HCT116 (cell line): ENCODE results near the gene OR4A15.

Experiments
- ATF3 ChIP-seq: IDR thresholded peaks from 2 replicates; pipeline ENCODE4 v1.6.1; 2012
- CEBPB ChIP-seq: IDR thresholded peaks from 2 replicates; pipeline ENCODE4 v1.6.1; 2012; ENCODE audit warnings: low read depth
- CTCF ChIP-seq, 3 experiments: fragments of 200-600 bp in 1 of 3; sonication (generic) in 1 of 3; IDR thresholded peaks in 2 of 3; conservative IDR thresholded peaks in 1 of 3; 2 replicates each; pipeline ENCODE4 v1.5.1; 2012 to 2017; ENCODE audit warnings: low read depth in 2 of 3, low read length in 2 of 3, antibody characterized with exemption in 1 of 3, borderline replicate concordance in 1 of 3, control low read depth in 1 of 3, mild to moderate bottlenecking in 1 of 3, mixed read lengths in 1 of 3, mixed run types in 1 of 3, moderate library complexity in 1 of 3; ENCODE audit not compliant: insufficient read depth in 1 of 3
- EZH2 ChIP-seq: fragments of 200-600 bp; sonication (generic); IDR thresholded peaks from 2 replicates; pipeline ENCODE4 v1.6.1; 2017; ENCODE audit warnings: antibody characterized with exemption, mixed run types
- MAX ChIP-seq: IDR thresholded peaks from 2 replicates; pipeline ENCODE4 v1.6.1; 2012
- POLR2A ChIP-seq: IDR thresholded peaks from 2 replicates; pipeline ENCODE4 v1.7.0; 2011; ENCODE audit warnings: borderline replicate concordance; ENCODE audit not compliant: insufficient read depth, insufficient read length; ENCODE audit errors: extremely low read depth
- POLR2AphosphoS5 ChIP-seq: IDR thresholded peaks from 2 replicates; pipeline ENCODE4 v1.6.1; 2011; ENCODE audit warnings: mild to moderate bottlenecking, low read depth, low read length, moderate library complexity
- REST ChIP-seq: IDR thresholded peaks from 2 replicates; pipeline ENCODE4 v1.6.1; 2012; ENCODE audit warnings: low read depth
- SP1 ChIP-seq: IDR thresholded peaks from 2 replicates; pipeline ENCODE4 v1.6.1; 2012; ENCODE audit warnings: low read depth
- SRF ChIP-seq: IDR thresholded peaks from 2 replicates; pipeline ENCODE4 v1.6.1; 2012; ENCODE audit warnings: low read depth
- ZBTB33 ChIP-seq: IDR thresholded peaks from 2 replicates; pipeline ENCODE4 v1.6.1; 2011; ENCODE audit warnings: mild to moderate bottlenecking, low read length, moderate library complexity; ENCODE audit not compliant: insufficient replicate concordance; ENCODE audit errors: extremely low read depth

GRCh38 chr11:55367674-55368073, at the start of gene OR4A15:
- TF ChIP-seq CTCF (IDR thresholded peaks at IDR 0.05 in 2 of 3, conservative IDR thresholded peaks at IDR 0.05 in 1 of 3; ENCODE audit: borderline replicate concordance in 1 of 3, insufficient read depth in 1 of 3, low read depth in 2 of 3, low read length in 2 of 3) (no peak), POLR2A (no peak), POLR2AphosphoS5 (no peak), SRF (no peak), ZBTB33 (no peak), ATF3 (no peak), SP1 (no peak), CEBPB (no peak), EZH2 (no peak), REST (no peak), MAX (no peak)
